Panc1 (cell line): ENCODE data around the gene MOB3C. TPM values are rescaled to one million over a fixed set of nuclear protein-coding genes. Genes with fewer than 3 reads are reported as not detected.

ENCODE experiments used
- ATAC-seq: fragments of 200-7000 bp; cut with Tn5 transposase; 2 replicates; pipeline ENCODE4 v1.9.1; 2020; ENCODE audit warnings: mild to moderate bottlenecking, moderate library complexity
- BruUV-seq: library from RNA; stranded (reverse); fragments of 400-500 nt; replicated peaks from 2 replicates; lab custom pipeline; 2021; lab: Mats Ljungman, UMichigan
- CTCF ChIA-PET: fragments of 300-600 bp; sonication (Branson Sonifier 250); formaldehyde crosslinking; loops from one replicate; lab custom pipeline; 2022; ENCODE audit warnings: antibody characterized with exemption; lab: Charles Lee
- POLR2A ChIA-PET: fragments of 300-600 bp; sonication (Branson Sonifier 250); formaldehyde crosslinking; loops from one replicate; lab custom pipeline; 2022; ENCODE audit warnings: antibody characterized with exemption; lab: Charles Lee
- DNase-seq: peaks from one replicate; pipeline ENCODE4 v3.0.0-alpha.2; 2010; ENCODE audit warnings: low read depth, low spot score
- H3K27ac ChIP-seq: 2 replicates; pipeline ENCODE4 v1.5.1; 2011; ENCODE audit warnings: mild to moderate bottlenecking, low read length, inconsistent platforms
- H3K27me3 ChIP-seq: fragments of 200-500 bp; sonication (Bioruptor generic); 2 replicates; pipeline ENCODE4 v1.6.0; 2014; ENCODE audit warnings: low read length, inconsistent platforms; ENCODE audit not compliant: control insufficient read depth, insufficient read depth
- H3K36me3 ChIP-seq: fragments of 200-500 bp; sonication (Bioruptor generic); 2 replicates; pipeline ENCODE4 v1.5.1; 2014; ENCODE audit warnings: inconsistent platforms, mild to moderate bottlenecking, low read length, moderate library complexity; ENCODE audit not compliant: control insufficient read depth, insufficient read depth
- H3K4me1 ChIP-seq: 2 replicates; pipeline ENCODE4 v1.5.1; 2011; ENCODE audit warnings: inconsistent platforms, mild to moderate bottlenecking, low read length, moderate library complexity; ENCODE audit not compliant: control insufficient read depth, insufficient read depth
- H3K4me3 ChIP-seq, 2 experiments: 2 replicates each; pipeline ENCODE4 v1.5.1; 2011 to 2012; ENCODE audit warnings: low read depth in 2 of 2, low read length in 2 of 2, mild to moderate bottlenecking in 2 of 2, inconsistent platforms in 1 of 2, moderate library complexity in 1 of 2
- H3K9me3 ChIP-seq: fragments of 200-500 bp; sonication (Bioruptor generic); 2 replicates; pipeline ENCODE4 v1.5.1; 2014; ENCODE audit warnings: low read depth, mild to moderate bottlenecking, inconsistent platforms, low read length, moderate library complexity; ENCODE audit not compliant: control insufficient read depth, insufficient read depth
- CTCF ChIP-seq: fragments of 450-650 bp; IDR thresholded peaks from 2 replicates; pipeline ENCODE4 v1.5.1; 2017; ENCODE audit warnings: mild to moderate bottlenecking
- POLR2AphosphoS5 ChIP-seq: IDR thresholded peaks from 2 replicates; pipeline ENCODE4 v1.6.1; 2012; ENCODE audit warnings: mild to moderate bottlenecking, low read depth, low read length, moderate library complexity
- REST ChIP-seq, 2 experiments: IDR thresholded peaks; 2 replicates each; pipeline ENCODE4 v1.6.1; 2011 to 2012; ENCODE audit warnings: low read depth in 2 of 2, control low read depth in 1 of 2, low read length in 1 of 2, mild to moderate bottlenecking in 1 of 2, moderate library complexity in 1 of 2; ENCODE audit not compliant: insufficient read depth in 1 of 2
- SIN3A ChIP-seq: IDR thresholded peaks from 2 replicates; pipeline ENCODE4 v1.6.1; 2012; ENCODE audit warnings: low read depth, mild to moderate bottlenecking, low read length, moderate library complexity, borderline replicate concordance; ENCODE audit not compliant: insufficient read depth
- TCF7L2 ChIP-seq: IDR thresholded peaks from 2 replicates; pipeline ENCODE4 v1.6.1; 2011; ENCODE audit warnings: mild to moderate bottlenecking, low read depth, low read length, inconsistent platforms
- in situ Hi-C: cut with HindIII; loops from 2 replicates; pipeline ENCODE4 v1.10.0; 2016; ENCODE audit warnings: low sequenced_read_pairs, low pct_unique_long_range_greater_than_20kb
- intact Hi-C: fragments of 100-400 bp; cut with micrococcal nuclease; formaldehyde crosslinking; loops from one replicate; pipeline ENCODE4 v1.10.0; 2022; ENCODE audit not compliant: unreplicated experiment
- total RNA-seq: library from RNA; stranded (reverse); gene quantifications from one replicate; pipeline ENCODE4 v1.2.1, GENCODE V29; 2021; ENCODE audit not compliant: unreplicated experiment

Gene MOB3C
- total RNA-seq, 1 experiment from 2014 or later = 10.5 TPM

GRCh38 chr1:46619656-46620258 is 3.1 kb upstream of the MOB3C start:
- H3K4me3 ChIP-seq = no peak overlapping the region
- no peaks in the 10 kb centered on the region for H3K27me3 ChIP-seq
- in situ Hi-C loops (no loop called here), intact Hi-C loops (no loop called here)
- H3K36me3 ChIP-seq = no peaks in the 10 kb centered on the region
- H3K9me3 ChIP-seq = no peaks in the 10 kb centered on the region
- TF ChIP-seq TCF7L2 (no peak), CTCF (no peak), REST (IDR thresholded peaks at IDR 0.05; ENCODE audit: insufficient read depth in 1 of 2, low read depth in 2 of 2, low read length in 1 of 2) (no peak)
- H3K4me1 ChIP-seq = peaks cover 19% of the 10 kb centered on the region
- ATAC-seq = no peak
- ChIA-PET POLR2A (no interaction called here), CTCF (interaction anchor here (0.7 kb wide), 1 partner anchor 16 kb away, joined by 3 read pairs; the partner anchor contains the start of gene MKNK1)
- no TSS peak for BruUV-seq
- no peak for DNase-seq
- H3K27ac ChIP-seq = no peak overlapping the region

- ATAC-seq (no peak), DNase-seq (no peak)
- peaks cover 18% of the 10 kb centered on the region for H3K4me1 ChIP-seq
- in situ Hi-C loops = no loop called here
- no peaks in the 10 kb centered on the region for H3K36me3 ChIP-seq
- POLR2A ChIA-PET = no interaction called here
- no peak for TF ChIP-seq CTCF
- no peak for TF ChIP-seq POLR2AphosphoS5
- no peak for TF ChIP-seq TCF7L2
- TF ChIP-seq SIN3A = no peak
- no peak for TF ChIP-seq REST (IDR thresholded peaks at IDR 0.05; ENCODE audit: insufficient read depth in 1 of 2, low read depth in 2 of 2, low read length in 1 of 2)
- CTCF ChIA-PET = interaction anchor here (0.7 kb wide), 1 partner anchor 15 kb away, joined by 3 read pairs; the partner anchor contains the start of gene MKNK1
- H3K9me3 ChIP-seq = no peaks in the 10 kb centered on the region
- H3K27ac ChIP-seq = no peak overlapping the region
- H3K27me3 ChIP-seq = no peaks in the 10 kb centered on the region
- no peak overlapping the region for H3K4me3 ChIP-seq
- intact Hi-C loops = no loop called here
- no TSS peak for BruUV-seq
Measured at GRCh38 chr1:46618754-46619415, 2.3 kb upstream of the MOB3C start.
